ENCODE data around the gene FRZB. TPM values are rescaled to one million over a fixed set of nuclear protein-coding genes. Genes with fewer than 3 reads are reported as not detected.

FRZB gene
- total and polyA plus RNA-seq, 12 donors = 0.30 to 2.5 (median 1.6) TPM

- intact Hi-C loops (cut with DNase I) = no loop called here
- H3K27me3 ChIP-seq = no peaks in the 10 kb centered on the region
- DNase-seq = no peak
- H3K4me1 ChIP-seq (replicated peaks in 1 of 2) = no peaks in the 10 kb centered on the region
- H3K27ac ChIP-seq = no peak overlapping the region
- TF ChIP-seq CTCF (IDR thresholded peaks at IDR 0.05) = no peak
- no peak for TF ChIP-seq POLR2A (IDR thresholded peaks at IDR 0.05)
- H3K36me3 ChIP-seq (replicated peaks in 1 of 2) = no peaks in the 10 kb centered on the region
- 63 to 70% (median 66%) methylated on average over 3 of the region's 3 CpGs for WGBS, 4 donors
- no peaks in the 10 kb centered on the region for H3K9me3 ChIP-seq (replicated peaks in 1 of 3)
- no peak overlapping the region for H3K4me3 ChIP-seq
Observed at GRCh38 chr2:182890773-182891378, 24.4 kb upstream of the FRZB start.

DNA sequence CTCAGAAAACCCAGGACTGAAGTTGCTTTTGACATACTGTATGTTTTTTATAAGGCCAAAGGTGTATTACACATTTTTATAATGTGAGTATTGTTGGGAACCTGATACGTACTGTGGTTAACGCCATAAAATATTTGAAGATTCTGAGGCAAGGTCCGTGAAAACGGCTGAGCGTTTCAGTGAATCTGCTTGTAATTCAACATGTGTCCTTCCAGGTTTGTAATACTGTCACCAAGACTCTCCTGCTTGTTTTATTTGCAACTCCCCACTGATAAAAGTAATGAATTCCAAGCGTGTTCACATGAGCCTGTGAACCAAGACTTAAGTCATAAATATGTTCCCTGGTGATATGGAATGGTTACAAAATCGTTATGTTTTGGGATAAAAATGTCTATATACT, 23.9 kb upstream of the FRZB start:
- H3K9me3 ChIP-seq (replicated peaks in 1 of 3) = no peaks in the 10 kb centered on the region

DNA sequence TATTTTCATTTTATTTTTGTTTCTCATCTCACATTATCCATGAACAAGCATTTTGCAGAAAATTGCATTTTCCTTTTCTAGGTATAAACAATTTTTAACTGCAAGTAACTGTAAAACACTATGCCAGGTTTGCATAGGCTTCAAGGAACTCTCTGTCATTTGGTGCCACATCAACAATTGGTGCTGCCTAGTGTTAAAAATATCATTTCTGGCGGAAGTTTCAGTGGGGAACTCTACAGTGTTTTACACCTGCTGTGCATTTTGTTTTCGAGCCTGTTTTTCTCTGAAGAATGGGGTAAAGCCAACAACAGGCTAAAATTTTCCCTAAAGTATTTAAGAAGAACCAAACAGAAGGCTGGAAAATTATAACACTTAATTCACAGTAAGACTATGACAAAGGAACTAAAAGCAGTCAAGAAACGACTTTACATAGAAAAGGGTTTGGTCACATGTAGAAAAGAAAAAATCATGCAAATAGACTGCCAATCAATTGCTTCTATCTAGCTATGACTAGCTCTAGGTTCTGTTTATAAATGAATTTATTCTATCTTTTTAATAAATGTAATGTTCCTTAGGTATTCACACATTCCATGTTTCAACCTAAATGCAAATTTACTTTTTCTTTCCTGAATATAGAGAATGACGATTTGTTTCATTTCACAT, 21.4 kb upstream of the FRZB start:
- no peak overlapping the region for H3K27ac ChIP-seq
- intact Hi-C loops (cut with DNase I) = no loop called here
- no peak overlapping the region for H3K4me3 ChIP-seq
- H3K4me1 ChIP-seq (replicated peaks in 1 of 2) = no peaks in the 10 kb centered on the region
- no peak for TF ChIP-seq POLR2A (IDR thresholded peaks at IDR 0.05)
- no peak for TF ChIP-seq CTCF (IDR thresholded peaks at IDR 0.05)
- H3K36me3 ChIP-seq (replicated peaks in 1 of 2) = no peaks in the 10 kb centered on the region
- H3K27me3 ChIP-seq = no peaks in the 10 kb centered on the region
- H3K9me3 ChIP-seq (replicated peaks in 1 of 3) = no peaks in the 10 kb centered on the region
- DNase-seq = no peak
- WGBS, 4 donors = 83 to 93% (median 85%) methylated on average over 4 of the region's 4 CpGs

More for the DNA sequence above, 23.9 kb upstream of the FRZB start:
- Histone ChIP-seq H3K36me3 (replicated peaks in 1 of 2) (no peaks in the 10 kb centered on the region), H3K4me3 (no peak overlapping the region), H3K27me3 (no peaks in the 10 kb centered on the region), H3K4me1 (replicated peaks in 1 of 2) (no peaks in the 10 kb centered on the region), H3K27ac (no peak overlapping the region)
- intact Hi-C loops (cut with DNase I) = no loop called here
- 84 to 94% (median 89%) methylated on average over 7 of the region's 7 CpGs for WGBS, 4 donors
- TF ChIP-seq CTCF (IDR thresholded peaks at IDR 0.05) (no peak), POLR2A (IDR thresholded peaks at IDR 0.05) (no peak)
- DNase-seq = no peak

GRCh38 chr2:182887093-182887492, 20.7 kb upstream of the FRZB start:
- no peak for TF ChIP-seq POLR2A (IDR thresholded peaks at IDR 0.05)
- TF ChIP-seq CTCF (IDR thresholded peaks at IDR 0.05) = no peak
- Histone ChIP-seq H3K9me3 (replicated peaks in 1 of 3) (no peaks in the 10 kb centered on the region), H3K4me3 (no peak overlapping the region), H3K27me3 (no peaks in the 10 kb centered on the region), H3K27ac (no peak overlapping the region), H3K4me1 (replicated peaks in 1 of 2) (no peaks in the 10 kb centered on the region), H3K36me3 (replicated peaks in 1 of 2) (no peaks in the 10 kb centered on the region)
- DNase-seq = no peak
- WGBS, 4 donors = 71 to 76% (median 74%) methylated on average over 6 of the region's 6 CpGs
- intact Hi-C loops (cut with DNase I) = no loop called here

Measured in adrenal gland (tissue), 12 donors.